GM12865 (cell line): ENCODE data around the gene GRK5.

Experiments
- DNase-seq: peaks from one replicate; pipeline ENCODE4 v3.0.0; 2010; ENCODE audit warnings: low read depth
- H3K4me3 ChIP-seq: 2 replicates; pipeline ENCODE4 v1.5.1; 2011; ENCODE audit warnings: mild to moderate bottlenecking, low read depth, low read length, control low read depth
- CTCF ChIP-seq: IDR thresholded peaks from 2 replicates; pipeline ENCODE4 v1.5.1; 2011; ENCODE audit warnings: low read length, control low read depth, low read depth, inconsistent platforms; ENCODE audit not compliant: insufficient read depth; ENCODE audit errors: missing control alignments

Gene GRK5

GRCh38 chr10:119451300-119451896, 244.0 kb downstream of the GRK5 start:
- TF ChIP-seq CTCF: no peak
- no peak for DNase-seq
- no peak overlapping the region for H3K4me3 ChIP-seq

GRCh38 chr10:119452396-119452795, 245.0 kb downstream of the GRK5 start:
- H3K4me3 ChIP-seq: no peak overlapping the region
- no peak for TF ChIP-seq CTCF
- DNase-seq: no peak

- no peak for DNase-seq
- H3K4me3 ChIP-seq: no peak overlapping the region
- TF ChIP-seq CTCF: no peak
These were observed 245.9 kb downstream of the GRK5 start for GRCh38 chr10:119453313-119453712.

- no peak overlapping the region for H3K4me3 ChIP-seq
- no peak for TF ChIP-seq CTCF
- no peak for DNase-seq
These were observed 246.9 kb downstream of the GRK5 start for GRCh38 chr10:119454316-119454715.

- TF ChIP-seq CTCF: no peak
- no peak overlapping the region for H3K4me3 ChIP-seq
- DNase-seq: no peak
These were observed 247.6 kb downstream of the GRK5 start for GRCh38 chr10:119454990-119455389.

- H3K4me3 ChIP-seq: no peak overlapping the region
- TF ChIP-seq CTCF: no peak
- peak; percentile 22 for DNase-seq
These were observed 248.5 kb downstream of the GRK5 start for GRCh38 chr10:119455609-119456434.
